CD4-positive, alpha-beta T cell treated with Interleukin-6 for 4 hours (primary cell): ENCODE measurements around the gene YWHAQ.

Experiments used
- DNase-seq: peaks from one replicate; pipeline ENCODE4 v3.0.0-alpha.2; 2020; ENCODE audit warnings: mixed read lengths

YWHAQ gene

GRCh38 chr2:9654452-9655100, 23.8 kb upstream of the YWHAQ start:
- no peak for DNase-seq

GRCh38 chr2:9653485-9654271, 22.9 kb upstream of the YWHAQ start:
- no peak for DNase-seq

- no peak for DNase-seq
Measured at GRCh38 chr2:9652898-9653479, 22.2 kb upstream of the YWHAQ start.

- no peak for DNase-seq
Measured at GRCh38 chr2:9652267-9652666, 21.5 kb upstream of the YWHAQ start.

GRCh38 chr2:9650119-9650821, 19.5 kb upstream of the YWHAQ start:
- no peak for DNase-seq

GRCh38 chr2:9649261-9649660, 18.5 kb upstream of the YWHAQ start:
- DNase-seq = no peak

GRCh38 chr2:9648821-9649220, 18.0 kb upstream of the YWHAQ start:
- no peak for DNase-seq

- DNase-seq = no peak
Measured at GRCh38 chr2:9647884-9648283, 17.1 kb upstream of the YWHAQ start.

GRCh38 chr2:9646196-9647030, 15.6 kb upstream of the YWHAQ start:
- DNase-seq = no peak

GRCh38 chr2:9644603-9645002, 13.8 kb upstream of the YWHAQ start:
- DNase-seq = no peak

- DNase-seq = no peak
Measured at GRCh38 chr2:9644021-9644420, 13.2 kb upstream of the YWHAQ start.

GRCh38 chr2:9641641-9642040, 10.8 kb upstream of the YWHAQ start:
- peak; percentile 15 for DNase-seq

GRCh38 chr2:9640403-9641104, 9.8 kb upstream of the YWHAQ start:
- no peak for DNase-seq

GRCh38 chr2:9639740-9640343, 9.0 kb upstream of the YWHAQ start:
- DNase-seq = no peak

- no peak for DNase-seq
Measured at GRCh38 chr2:9639000-9639602, 8.3 kb upstream of the YWHAQ start.

GRCh38 chr2:9638532-9638931, 7.7 kb upstream of the YWHAQ start:
- no peak for DNase-seq

- no peak for DNase-seq
Measured at GRCh38 chr2:9637330-9637729, 6.5 kb upstream of the YWHAQ start.

GRCh38 chr2:9634133-9634532, 3.3 kb upstream of the YWHAQ start:
- DNase-seq = no peak

- DNase-seq = no peak
Measured at GRCh38 chr2:9631878-9632700, 1.3 kb upstream of the YWHAQ start.

- DNase-seq = no peak
Measured at GRCh38 chr2:9631553-9631819, 689 bp upstream of the YWHAQ start.
